Trophoblast cell (in vitro differentiated cells and primary cell): Measurements from ENCODE around the gene PACC1.

Experiments
- DNase-seq, 2 donors: peaks; one replicate each; pipeline ENCODE4 v3.0.0-alpha.2; 2016
- H2AFZ ChIP-seq: 2 replicates; pipeline ENCODE4 v1.6.1; 2013; ENCODE audit warnings: low read length, moderate library complexity, mild to moderate bottlenecking; ENCODE audit not compliant: insufficient read depth, poor library complexity
- H2AK5ac ChIP-seq: 2 replicates; pipeline ENCODE4 v1.6.1; 2013; ENCODE audit warnings: mild to moderate bottlenecking, low read length
- H2BK120ac ChIP-seq: 2 replicates; pipeline ENCODE4 v1.6.1; 2013; ENCODE audit warnings: low read length, mild to moderate bottlenecking, moderate library complexity; ENCODE audit not compliant: insufficient read depth, poor library complexity
- H2BK12ac ChIP-seq: 2 replicates; pipeline ENCODE4 v1.6.1; 2013; ENCODE audit warnings: mild to moderate bottlenecking, low read length, moderate library complexity
- H2BK5ac ChIP-seq: 2 replicates; pipeline ENCODE4 v1.6.1; 2013; ENCODE audit warnings: low read length, low read depth, moderate library complexity, mild to moderate bottlenecking; ENCODE audit not compliant: poor library complexity
- H3K14ac ChIP-seq: 2 replicates; pipeline ENCODE4 v1.6.1; 2013; ENCODE audit warnings: mild to moderate bottlenecking, low read length
- H3K18ac ChIP-seq: 2 replicates; pipeline ENCODE4 v1.6.1; 2013; ENCODE audit warnings: mild to moderate bottlenecking, low read length
- H3K23ac ChIP-seq: 2 replicates; pipeline ENCODE4 v1.6.1; 2013; ENCODE audit warnings: low read length
- H3K27ac ChIP-seq: 2 replicates; pipeline ENCODE4 v1.5.1; 2013; ENCODE audit warnings: low read depth, mild to moderate bottlenecking, inconsistent platforms, low read length, moderate library complexity
- H3K27me3 ChIP-seq: 2 replicates; pipeline ENCODE4 v1.6.1; 2013; ENCODE audit warnings: inconsistent platforms, mild to moderate bottlenecking, low read length, moderate library complexity; ENCODE audit not compliant: insufficient read depth
- H3K36me3 ChIP-seq, 2 experiments: 1 replicate in 1 of 2; 2 replicates in 1 of 2; pipeline ENCODE4 v1.6.1; 2013; ENCODE audit warnings: low read length in 2 of 2, mild to moderate bottlenecking in 2 of 2, moderate library complexity in 1 of 2; ENCODE audit not compliant: insufficient read depth in 2 of 2, control insufficient read depth in 1 of 2
- H3K4ac ChIP-seq: 2 replicates; pipeline ENCODE4 v1.6.1; 2013; ENCODE audit warnings: low read depth, mild to moderate bottlenecking, low read length, moderate library complexity
- H3K4me1 ChIP-seq, 2 experiments: 1 replicate in 1 of 2; 2 replicates in 1 of 2; pipeline ENCODE4 v1.6.1; 2013; ENCODE audit warnings: low read length in 2 of 2, mild to moderate bottlenecking in 2 of 2, moderate library complexity in 1 of 2; ENCODE audit not compliant: insufficient read depth in 2 of 2, control insufficient read depth in 1 of 2
- H3K4me2 ChIP-seq: 2 replicates; pipeline ENCODE4 v1.6.1; 2013; ENCODE audit warnings: inconsistent platforms, mild to moderate bottlenecking, low read length, moderate library complexity
- H3K4me3 ChIP-seq: 2 replicates; pipeline ENCODE4 v1.5.1; 2013; ENCODE audit warnings: mild to moderate bottlenecking, low read depth, low read length, inconsistent platforms
- H3K79me1 ChIP-seq: one replicate; pipeline ENCODE4 v1.6.1; 2013; ENCODE audit warnings: low read length
- H3K79me2 ChIP-seq: 2 replicates; pipeline ENCODE4 v1.6.1; 2013; ENCODE audit warnings: low read length, mild to moderate bottlenecking; ENCODE audit not compliant: control insufficient read depth, insufficient read depth, poor library complexity
- H3K9ac ChIP-seq: 2 replicates; pipeline ENCODE4 v1.6.1; 2013; ENCODE audit warnings: mild to moderate bottlenecking, low read length
- H3K9me3 ChIP-seq: 2 replicates; pipeline ENCODE4 v1.6.1; 2013; ENCODE audit warnings: low read depth, mild to moderate bottlenecking, control low read depth, inconsistent platforms, low read length; ENCODE audit not compliant: insufficient read depth
- H4K12ac ChIP-seq: 2 replicates; pipeline ENCODE4 v1.6.1; 2013; ENCODE audit warnings: low read depth, mild to moderate bottlenecking, low read length, moderate library complexity
- H4K8ac ChIP-seq: 2 replicates; pipeline ENCODE4 v1.6.1; 2013; ENCODE audit warnings: low read depth, mild to moderate bottlenecking, low read length, moderate library complexity
- H4K91ac ChIP-seq: one replicate; pipeline ENCODE4 v1.6.1; 2013; ENCODE audit warnings: low read depth, mild to moderate bottlenecking, low read length, moderate library complexity
- WGBS: extraction: QIAGEN DNeasy Blood & Tissue Kit; methylation state at CpG from one replicate; pipeline ENCODE4 v1.1.7; 2013; ENCODE audit warnings: missing lambda C conversion rate; ENCODE audit not compliant: insufficient read length, insufficient coverage; ENCODE audit errors: extremely low coverage; 5-methylcytosine and 5-hydroxymethylcytosine counted together

Gene PACC1

DNA sequence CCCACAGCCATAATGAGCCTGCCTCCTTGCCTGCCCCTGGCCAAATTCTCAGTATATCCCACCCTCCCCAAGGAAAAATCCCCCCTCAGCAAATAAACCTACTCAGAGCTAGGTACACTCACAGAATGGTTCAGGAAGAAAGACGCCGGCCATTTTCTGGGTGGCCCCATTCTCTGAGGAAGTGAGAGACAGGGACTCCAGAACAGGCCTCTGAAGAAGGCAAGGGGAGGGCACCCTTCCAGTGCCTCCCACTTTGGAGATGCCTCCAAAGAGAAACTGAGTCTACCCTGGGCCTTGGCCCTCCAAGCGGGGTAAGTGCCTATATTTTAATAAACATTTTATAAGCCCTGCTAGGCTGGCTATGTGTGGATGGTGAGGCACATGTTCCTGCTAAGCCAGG lies 2.3 kb downstream of the PACC1 start:
- H3K36me3 ChIP-seq: peaks cover 13 to 28% of the 10 kb centered on the region in 2 experiments
- H3K18ac ChIP-seq: no peak overlapping the region
- H3K4me1 ChIP-seq: peaks cover 4 to 8% of the 10 kb centered on the region in 2 experiments
- no peak overlapping the region for H4K12ac ChIP-seq
- H3K23ac ChIP-seq: no peak overlapping the region
- H3K4me2 ChIP-seq: no peak overlapping the region
- no peak overlapping the region for H3K27ac ChIP-seq
- H2AFZ ChIP-seq: no peak overlapping the region
- no CpG with 5 or more reads among the region's 3 CpGs for WGBS
- H2BK12ac ChIP-seq: no peak overlapping the region
- peaks cover 1% of the 10 kb centered on the region for H3K9me3 ChIP-seq
- no peak overlapping the region for H3K4me3 ChIP-seq
- H3K79me1 ChIP-seq: peaks cover 2% of the 10 kb centered on the region
- no peak overlapping the region for H3K9ac ChIP-seq
- H4K8ac ChIP-seq: no peak overlapping the region
- H3K4ac ChIP-seq: no peak overlapping the region
- H2BK5ac ChIP-seq: no peak overlapping the region
- H2AK5ac ChIP-seq: no peak overlapping the region
- H3K27me3 ChIP-seq: no peaks in the 10 kb centered on the region
- no peak overlapping the region for H3K14ac ChIP-seq
- no peak overlapping the region for H2BK120ac ChIP-seq
- no peak for DNase-seq
- no peak overlapping the region for H4K91ac ChIP-seq
- no peaks in the 10 kb centered on the region for H3K79me2 ChIP-seq

DNA sequence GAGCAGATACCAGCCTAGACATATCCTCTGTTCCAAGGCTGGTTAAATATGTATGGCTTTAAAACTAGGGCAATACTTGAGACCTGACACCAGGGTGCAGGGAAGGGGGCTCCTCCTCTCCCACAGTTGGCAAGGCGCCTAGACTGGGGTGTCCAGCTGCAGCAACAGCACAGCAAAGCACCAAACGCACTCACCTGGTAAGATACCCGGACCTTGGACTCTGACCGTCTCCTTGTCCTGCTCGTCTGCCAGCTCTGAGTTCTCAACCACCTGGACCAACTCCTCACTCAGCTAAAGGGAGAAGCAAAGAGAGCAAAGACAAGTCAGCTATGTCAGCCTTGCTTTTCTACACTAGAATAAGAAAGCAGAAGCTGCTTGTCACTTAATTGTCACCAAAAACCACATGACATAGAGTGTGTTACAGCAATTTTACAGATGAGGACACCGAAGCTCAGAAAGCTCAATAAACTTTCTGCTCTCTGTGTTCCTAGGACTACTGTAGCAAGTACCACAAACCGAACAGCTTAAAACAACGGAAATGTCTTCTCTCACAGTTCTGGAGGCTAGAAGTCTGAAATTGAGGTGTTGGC lies 4.4 kb downstream of the PACC1 start:
- no peaks in the 10 kb centered on the region for H3K27me3 ChIP-seq
- no peak overlapping the region for H2AFZ ChIP-seq
- no peak overlapping the region for H3K4me2 ChIP-seq
- H3K27ac ChIP-seq: no peak overlapping the region
- no CpG with 5 or more reads among the region's 8 CpGs for WGBS
- H3K9ac ChIP-seq: no peak overlapping the region
- H3K4me3 ChIP-seq: no peak overlapping the region
- H3K9me3 ChIP-seq: peaks cover 4% of the 10 kb centered on the region
- H2BK120ac ChIP-seq: no peak overlapping the region
- H3K79me1 ChIP-seq: peaks cover 2% of the 10 kb centered on the region
- H3K4me1 ChIP-seq: peaks cover 4 to 8% of the 10 kb centered on the region in 2 experiments
- no peak overlapping the region for H3K23ac ChIP-seq
- H3K79me2 ChIP-seq: no peaks in the 10 kb centered on the region
- no peak for DNase-seq
- H2BK12ac ChIP-seq: no peak overlapping the region
- no peak overlapping the region for H4K8ac ChIP-seq
- no peak overlapping the region for H3K4ac ChIP-seq
- H2AK5ac ChIP-seq: no peak overlapping the region
- H2BK5ac ChIP-seq: no peak overlapping the region
- H3K18ac ChIP-seq: no peak overlapping the region
- H3K14ac ChIP-seq: no peak overlapping the region
- peaks cover 17 to 35% of the 10 kb centered on the region in 2 experiments for H3K36me3 ChIP-seq
- H4K91ac ChIP-seq: no peak overlapping the region
- H4K12ac ChIP-seq: no peak overlapping the region

DNA sequence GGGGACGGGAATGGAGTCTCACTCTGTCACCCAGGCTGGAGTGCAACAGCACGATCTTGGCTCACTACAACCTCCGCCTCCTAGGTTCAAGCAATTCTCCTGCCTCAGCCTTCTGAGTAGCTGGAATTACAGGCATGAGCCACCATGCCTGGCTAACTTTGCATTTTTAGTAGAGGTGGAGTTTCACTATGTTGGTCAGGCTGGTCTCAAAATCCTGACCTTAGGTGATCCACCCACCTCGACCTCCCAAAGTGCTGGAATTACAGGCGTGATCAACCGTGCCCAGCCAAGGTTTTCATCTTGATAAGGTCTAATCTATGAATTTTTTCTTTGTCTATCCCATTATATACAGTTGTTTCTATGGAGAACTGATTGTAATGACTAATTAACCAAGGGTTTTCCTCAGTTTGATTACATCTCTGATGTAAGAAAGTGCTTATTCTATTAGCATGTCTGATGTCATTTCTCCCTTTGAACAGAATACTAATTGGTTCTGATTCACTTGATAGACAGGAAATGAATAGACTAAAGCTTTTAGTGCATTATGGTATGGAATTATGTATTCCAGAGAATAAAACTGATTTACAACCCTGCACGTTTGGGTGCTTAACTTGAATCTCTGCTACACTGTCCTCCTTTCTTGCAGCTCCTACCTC lies 11.9 kb downstream of the PACC1 start:
- no peak overlapping the region for H3K18ac ChIP-seq
- H3K9ac ChIP-seq: no peak overlapping the region
- DNase-seq: peak; percentile 62 to 76
- no peak overlapping the region for H4K12ac ChIP-seq
- H3K23ac ChIP-seq: no peak overlapping the region
- peaks cover 4 to 7% of the 10 kb centered on the region in 2 experiments for H3K36me3 ChIP-seq
- H3K79me2 ChIP-seq: no peaks in the 10 kb centered on the region
- H3K9me3 ChIP-seq: peaks cover 3% of the 10 kb centered on the region
- H2BK12ac ChIP-seq: no peak overlapping the region
- no peak overlapping the region for H2AK5ac ChIP-seq
- H3K4me1 ChIP-seq: no peaks in the 10 kb centered on the region
- H3K4ac ChIP-seq: no peak overlapping the region
- no peak overlapping the region for H2AFZ ChIP-seq
- no peak overlapping the region for H3K4me2 ChIP-seq
- no peak overlapping the region for H2BK5ac ChIP-seq
- no peak overlapping the region for H3K4me3 ChIP-seq
- H3K27me3 ChIP-seq: no peaks in the 10 kb centered on the region
- WGBS: no CpG with 5 or more reads among the region's 7 CpGs
- H4K8ac ChIP-seq: no peak overlapping the region
- H3K27ac ChIP-seq: no peak overlapping the region
- no peak overlapping the region for H2BK120ac ChIP-seq
- H3K79me1 ChIP-seq: no peaks in the 10 kb centered on the region
- H4K91ac ChIP-seq: no peak overlapping the region
- H3K14ac ChIP-seq: no peak overlapping the region

DNA sequence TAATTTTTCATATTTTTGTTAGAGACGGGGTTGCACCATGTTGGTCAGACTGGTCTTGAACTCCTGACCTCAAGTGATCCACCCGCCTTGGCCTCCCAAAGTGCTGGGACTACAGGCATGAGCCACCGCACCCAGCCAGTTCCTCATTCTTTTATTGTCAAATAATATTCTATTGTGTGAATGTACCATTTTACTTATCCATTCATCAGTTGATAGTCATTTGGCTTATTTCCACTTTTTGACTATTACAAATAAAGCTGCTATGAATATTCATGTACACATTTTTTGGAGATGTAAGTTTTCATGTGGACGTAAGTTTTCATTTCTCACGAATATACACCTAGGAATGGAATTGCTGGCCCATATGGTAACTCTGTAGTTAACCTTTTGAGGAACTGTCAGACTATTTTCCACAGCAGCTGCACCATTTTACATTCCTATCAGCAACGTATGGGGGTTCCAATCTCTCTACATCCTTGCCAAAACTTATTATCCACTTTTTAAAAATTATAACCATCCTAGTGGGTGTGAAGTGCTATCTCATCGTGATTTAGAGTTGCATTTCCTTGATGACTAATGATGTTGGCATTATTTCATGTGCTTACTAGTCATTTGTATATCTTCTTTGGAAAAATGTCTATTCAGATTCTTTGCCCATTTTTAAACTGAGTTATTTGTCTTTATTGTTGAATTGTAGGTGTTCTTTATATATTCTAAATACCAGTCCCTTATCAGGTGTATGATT lies 12.7 kb downstream of the PACC1 start:
- Histone ChIP-seq H3K9me3 (peaks cover 1% of the 10 kb centered on the region), H2BK5ac (no peak overlapping the region), H2BK120ac (no peak overlapping the region), H3K4me1 (no peaks in the 10 kb centered on the region), H3K23ac (no peak overlapping the region), H3K4me2 (no peak overlapping the region), H3K4me3 (no peak overlapping the region), H3K79me1 (no peaks in the 10 kb centered on the region), H2AFZ (no peak overlapping the region), H3K79me2 (no peaks in the 10 kb centered on the region), H3K36me3 (peaks cover 2 to 5% of the 10 kb centered on the region in 2 experiments), H3K9ac (no peak overlapping the region), H2AK5ac (no peak overlapping the region), H4K12ac (no peak overlapping the region), H4K91ac (no peak overlapping the region), H3K27me3 (no peaks in the 10 kb centered on the region), H4K8ac (no peak overlapping the region), H3K18ac (no peak overlapping the region), H3K4ac (no peak overlapping the region), H2BK12ac (no peak overlapping the region), H3K27ac (no peak overlapping the region), H3K14ac (no peak overlapping the region)
- WGBS: no CpG with 5 or more reads among the region's 7 CpGs
- DNase-seq: peak; percentile 28 to 75
